RPMI8226 (cell line): ENCODE measurements around the gene ACSM3.
"Not testable (repeated sequence)": the region's sequence is repeated elsewhere in the genome, so short reads cannot be mapped to it uniquely, and the experiment has no call there.

Source experiments
- DNase-seq: peaks from one replicate; pipeline ENCODE4 v3.0.0-alpha.2; 2015

The ACSM3 gene, protein sequence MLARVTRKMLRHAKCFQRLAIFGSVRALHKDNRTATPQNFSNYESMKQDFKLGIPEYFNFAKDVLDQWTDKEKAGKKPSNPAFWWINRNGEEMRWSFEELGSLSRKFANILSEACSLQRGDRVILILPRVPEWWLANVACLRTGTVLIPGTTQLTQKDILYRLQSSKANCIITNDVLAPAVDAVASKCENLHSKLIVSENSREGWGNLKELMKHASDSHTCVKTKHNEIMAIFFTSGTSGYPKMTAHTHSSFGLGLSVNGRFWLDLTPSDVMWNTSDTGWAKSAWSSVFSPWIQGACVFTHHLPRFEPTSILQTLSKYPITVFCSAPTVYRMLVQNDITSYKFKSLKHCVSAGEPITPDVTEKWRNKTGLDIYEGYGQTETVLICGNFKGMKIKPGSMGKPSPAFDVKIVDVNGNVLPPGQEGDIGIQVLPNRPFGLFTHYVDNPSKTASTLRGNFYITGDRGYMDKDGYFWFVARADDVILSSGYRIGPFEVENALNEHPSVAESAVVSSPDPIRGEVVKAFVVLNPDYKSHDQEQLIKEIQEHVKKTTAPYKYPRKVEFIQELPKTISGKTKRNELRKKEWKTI

GRCh38 chr16:20763461-20764232 is at the start of gene ACSM3:
Gene ACSM3 (plus strand): TSS chr16:20764014. CDS start chr16:20770035, 6,021 bp downstream.
- peak; percentile 91 for DNase-seq

GRCh38 chr16:20717718-20718117 is 46.1 kb upstream of the ACSM3 start:
- DNase-seq = not testable (repeated sequence)

GRCh38 chr16:20720251-20720650 is 43.6 kb upstream of the ACSM3 start:
- no peak for DNase-seq

- no peak for DNase-seq
Observed at GRCh38 chr16:20726661-20727060, 37.2 kb upstream of the ACSM3 start.

DNA sequence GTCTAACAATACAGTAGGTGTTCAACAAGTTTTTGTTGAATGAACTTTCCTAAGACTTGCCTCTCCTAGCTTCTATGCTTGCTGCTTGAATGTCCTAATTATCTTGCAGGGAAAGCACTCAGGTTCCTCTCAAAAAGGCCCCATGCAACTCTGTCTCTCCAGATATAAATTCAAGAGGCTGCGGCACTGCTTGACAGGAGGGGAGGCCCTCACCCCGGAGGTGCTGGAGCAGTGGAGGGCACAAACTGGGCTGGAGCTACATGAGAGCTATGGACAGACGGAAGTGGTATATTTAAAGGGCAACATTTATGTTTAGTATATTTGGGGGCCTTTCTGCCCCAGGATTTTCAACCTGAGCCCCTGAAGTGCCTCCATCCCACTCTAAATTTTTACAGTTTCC is 36.6 kb upstream of the ACSM3 start:
- DNase-seq = no peak

GRCh38 chr16:20729141-20729540 is 34.7 kb upstream of the ACSM3 start:
- DNase-seq = no peak

- DNase-seq = no peak
Observed at GRCh38 chr16:20734056-20734455, 29.8 kb upstream of the ACSM3 start.

DNA sequence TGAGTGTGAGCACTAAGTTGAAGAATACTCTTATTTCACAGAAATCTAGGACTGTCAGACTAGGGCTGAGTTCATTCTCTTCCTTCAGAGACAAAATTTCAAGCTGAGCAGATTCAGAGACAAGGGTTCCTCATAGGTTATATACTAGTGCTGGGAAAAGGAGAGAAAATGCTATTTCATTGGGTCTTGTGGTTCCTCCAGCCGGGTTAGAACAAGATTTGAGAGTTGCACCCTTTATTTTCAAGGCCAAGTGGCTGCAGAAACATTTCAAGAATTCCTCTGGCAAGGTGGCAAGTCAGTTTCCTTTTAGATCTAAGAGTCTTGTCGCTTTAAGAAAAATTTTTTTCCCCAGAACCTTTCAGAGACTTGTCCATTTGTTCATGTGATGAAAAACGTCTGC is 29.0 kb upstream of the ACSM3 start:
- DNase-seq = no peak

DNA sequence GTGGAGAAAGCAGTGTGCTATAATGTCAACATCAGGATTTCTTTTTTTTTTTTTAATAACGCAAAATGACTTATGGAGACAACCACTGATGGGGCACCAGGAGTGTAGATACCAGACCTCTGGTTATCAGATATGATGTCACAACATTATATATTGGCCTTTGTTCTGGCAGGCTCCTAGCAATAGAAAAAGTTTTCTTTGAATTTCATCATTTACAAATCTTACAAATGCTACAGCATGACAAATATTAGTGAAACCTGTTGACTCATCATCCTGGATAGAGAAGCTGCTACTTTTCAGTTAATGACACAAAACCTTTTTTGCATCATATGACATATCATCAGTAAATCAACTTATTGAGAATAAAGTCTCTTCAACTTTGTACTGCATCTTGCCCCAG is 28.3 kb upstream of the ACSM3 start:
- DNase-seq = no peak

GRCh38 chr16:20740007-20740883 is 23.6 kb upstream of the ACSM3 start:
- peak; percentile 54 for DNase-seq

GRCh38 chr16:20740901-20741521 is 22.8 kb upstream of the ACSM3 start:
- DNase-seq = peak; percentile 93

GRCh38 chr16:20741554-20742285 is 22.1 kb upstream of the ACSM3 start, which contains the start of gene THUMPD1:
Gene THUMPD1 (minus strand): TSS chr16:20741818. CDS start chr16:20741739, 79 bp downstream.
- DNase-seq = peak; percentile 98

DNA sequence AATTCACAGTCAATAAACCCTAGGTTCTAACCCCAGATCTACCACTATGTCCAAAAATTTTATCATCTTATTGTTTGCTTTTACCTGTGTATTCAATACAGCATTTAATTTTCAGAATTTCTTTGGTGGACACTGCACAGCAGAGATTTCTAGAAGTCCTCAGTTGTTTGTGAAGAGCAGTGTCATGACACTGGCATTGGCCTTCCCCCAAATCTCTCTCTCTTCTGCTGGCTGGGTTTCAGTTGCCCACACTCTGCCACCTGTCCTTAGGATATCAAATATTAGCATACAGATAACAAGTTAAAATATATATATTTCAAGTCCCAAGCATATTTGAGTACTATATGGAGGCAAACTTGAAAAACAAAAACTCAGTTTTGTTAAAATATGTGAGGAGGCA is 20.2 kb upstream of the ACSM3 start:
- no peak for DNase-seq

DNA sequence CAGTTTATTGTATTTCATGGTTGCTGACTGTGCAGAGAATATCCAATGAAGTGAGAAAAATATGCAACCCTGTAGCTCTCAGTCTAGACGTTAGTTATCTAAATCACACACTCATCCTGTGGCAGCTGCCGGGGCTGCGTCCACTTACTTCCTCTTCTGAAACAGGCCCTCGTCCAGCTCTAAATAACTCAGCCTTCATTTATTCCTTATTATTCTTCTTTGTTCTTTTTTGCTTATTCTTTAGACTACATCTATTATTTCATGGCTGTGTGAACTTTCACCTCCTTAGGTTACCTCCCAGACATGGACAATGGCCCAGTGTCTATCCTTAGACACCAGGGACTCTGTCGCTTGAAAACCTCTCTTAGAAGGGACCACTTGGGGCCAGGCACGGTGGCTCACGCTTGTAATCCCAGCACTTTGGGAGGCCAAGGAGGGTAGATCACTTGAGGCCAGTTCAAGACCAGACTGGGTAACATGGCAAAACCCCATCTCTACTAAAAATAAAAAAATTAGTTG is 18.8 kb upstream of the ACSM3 start:
- no peak for DNase-seq

- DNase-seq = no peak
Observed at GRCh38 chr16:20746461-20746860, 17.4 kb upstream of the ACSM3 start.

- DNase-seq = no peak
Observed at GRCh38 chr16:20747030-20747816, 16.6 kb upstream of the ACSM3 start.

DNA sequence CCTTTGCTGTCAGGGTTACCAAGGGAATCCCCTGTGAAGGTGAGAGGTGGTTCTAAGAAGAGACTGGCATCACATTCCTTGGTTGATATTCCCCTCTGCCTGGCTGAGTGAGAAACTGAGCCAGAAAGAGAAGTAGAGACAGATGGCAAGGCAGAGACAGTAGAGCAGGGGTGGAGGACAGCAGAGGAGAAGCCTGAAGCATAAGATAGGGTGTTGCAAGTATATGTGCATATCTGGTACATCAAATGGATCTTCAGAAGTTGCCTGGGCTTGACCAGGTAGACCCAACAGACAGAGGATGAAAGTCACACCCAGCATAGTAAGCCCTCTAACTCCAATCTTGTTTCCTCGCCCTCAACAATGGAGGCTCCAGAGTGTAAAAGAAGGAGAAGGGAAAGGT is 14.3 kb upstream of the ACSM3 start:
- no peak for DNase-seq

DNA sequence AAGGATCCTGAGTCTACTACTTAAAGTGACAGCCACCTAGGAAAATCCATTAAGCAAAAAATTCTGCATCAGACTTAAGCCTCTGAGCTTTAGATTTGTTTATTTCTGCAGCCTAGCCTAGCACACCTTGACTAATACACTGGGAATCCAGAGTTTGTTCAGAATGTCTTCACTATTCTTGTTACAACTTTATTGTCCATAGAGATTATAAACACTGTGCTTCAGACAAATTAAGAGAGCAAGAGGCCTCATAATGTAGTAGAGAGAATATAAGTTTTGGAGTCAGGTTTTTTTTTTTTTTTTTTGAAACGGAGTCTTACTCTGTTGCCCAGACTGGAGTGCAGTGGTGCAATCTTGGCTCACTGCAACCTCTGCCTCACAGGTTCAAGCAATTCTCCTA is 13.3 kb upstream of the ACSM3 start:
- DNase-seq = no peak

DNA sequence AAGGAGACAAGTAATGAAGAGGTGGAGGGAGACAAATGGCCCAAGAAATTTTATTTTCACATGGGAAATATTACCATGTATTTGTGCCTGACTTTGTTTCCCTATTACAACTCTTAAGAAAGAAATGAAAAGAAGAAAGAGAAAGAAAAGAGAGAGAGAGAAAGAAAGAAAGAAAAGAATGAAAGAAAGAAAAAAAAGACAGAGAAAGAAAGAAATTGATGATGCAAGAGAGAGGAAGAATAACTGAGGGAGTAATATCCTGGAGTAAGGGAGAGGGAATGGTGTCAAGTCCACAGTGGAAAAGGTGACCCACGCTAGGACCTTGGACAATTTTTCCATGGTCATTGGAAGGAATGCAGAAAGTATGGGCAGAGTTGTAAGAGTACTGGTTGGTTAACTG is 10.1 kb upstream of the ACSM3 start:
- no peak for DNase-seq

DNA sequence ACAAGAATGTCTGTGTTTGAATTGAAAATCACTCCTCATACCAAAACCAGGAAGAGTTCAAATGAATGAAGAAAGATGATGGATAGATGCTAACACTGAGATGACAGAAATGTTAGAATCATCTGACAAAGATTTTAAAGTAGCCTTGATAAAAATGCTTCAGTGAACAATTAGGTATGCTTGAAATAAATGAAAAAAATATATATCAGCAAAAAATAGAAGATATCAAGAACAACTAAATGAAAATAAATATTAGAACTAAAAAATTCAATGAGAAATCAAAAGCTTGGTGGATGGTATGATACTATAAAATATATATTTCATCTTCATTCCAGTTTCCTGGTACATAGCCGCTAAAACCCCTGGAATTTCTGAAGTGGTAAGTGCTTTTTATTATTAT is 8.6 kb upstream of the ACSM3 start:
- no peak for DNase-seq
